Measurements from ENCODE around the gene KIAA1958.

KIAA1958 gene

DNA sequence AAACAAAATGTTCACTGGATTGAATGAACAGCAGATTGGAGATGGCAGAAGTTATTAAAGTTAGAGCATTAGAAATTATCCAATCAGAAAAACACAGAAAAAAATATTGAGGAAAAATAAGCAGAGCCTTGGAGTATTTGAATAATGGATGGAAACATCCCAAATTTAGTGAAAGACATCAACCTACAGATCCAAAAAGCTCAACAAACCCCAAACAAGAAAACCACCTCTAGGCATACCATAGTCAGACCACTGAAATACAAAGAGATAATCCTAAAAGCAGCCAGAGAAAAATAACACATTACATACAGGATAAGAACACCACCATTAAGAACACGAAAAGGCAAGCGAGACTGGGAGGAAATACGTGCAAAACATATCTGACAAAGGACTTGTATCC lies 226.1 kb downstream of the KIAA1958 start:
- H3K18ac ChIP-seq (ENCODE audit: low read depth in 1 of 2, low read length in 2 of 2) = no peak overlapping the region
- no peak overlapping the region for H3K9ac ChIP-seq (ENCODE audit: low read length)
- no peaks in the 10 kb centered on the region for H3K27me3 ChIP-seq (ENCODE audit: control insufficient read depth in 1 of 2, insufficient read depth in 1 of 2, low read length in 2 of 2)
- H2BK12ac ChIP-seq (ENCODE audit: low read length in 2 of 2) = no peak overlapping the region
- no peaks in the 10 kb centered on the region for H3K9me3 ChIP-seq (ENCODE audit: control insufficient read depth, low read length)
- no peak overlapping the region for H4K8ac ChIP-seq (ENCODE audit: low read length)
- H2AK5ac ChIP-seq (ENCODE audit: low read length, severe bottlenecking) = no peak overlapping the region
- H2BK15ac ChIP-seq (ENCODE audit: low read depth, poor library complexity, severe bottlenecking) = no peak overlapping the region
- H3K27ac ChIP-seq (ENCODE audit: low read length, poor library complexity, severe bottlenecking) = no peak overlapping the region
- H2BK120ac ChIP-seq (ENCODE audit: low read depth, low read length) = no peak overlapping the region
- H3K14ac ChIP-seq (ENCODE audit: low read length in 2 of 2) = no peak overlapping the region
- H3K4ac ChIP-seq (ENCODE audit: low read depth in 1 of 2, low read length in 2 of 2) = no peak overlapping the region
- H2AFZ ChIP-seq (ENCODE audit: low read depth, low read length) = no peak overlapping the region
- H3K4me3 ChIP-seq (ENCODE audit: insufficient read depth in 1 of 2, low read depth in 1 of 2, low read length in 2 of 2) = no peak overlapping the region
- H4K91ac ChIP-seq (ENCODE audit: low read length) = no peak overlapping the region
- 93% methylated on average over 3 of the region's 3 CpGs for WGBS
- peaks cover 26% of the 10 kb centered on the region for H3K79me1 ChIP-seq (replicated peaks; ENCODE audit: low read length, poor library complexity, severe bottlenecking)
- peaks cover 4 to 23% of the 10 kb centered on the region in 2 experiments for H3K36me3 ChIP-seq (ENCODE audit: control insufficient read depth in 1 of 2, insufficient read depth in 2 of 2, low read depth in 1 of 2, low read length in 2 of 2)
- no peak overlapping the region for H3K23ac ChIP-seq (ENCODE audit: low read length in 2 of 2)
- no peak for DNase-seq
- no peak overlapping the region for H2BK5ac ChIP-seq (ENCODE audit: low read depth, low read length, poor library complexity, severe bottlenecking)
- peaks cover 4% of the 10 kb centered on the region for H3K4me1 ChIP-seq (ENCODE audit: control insufficient read depth, insufficient read depth, low read depth, low read length)
- H3K4me2 ChIP-seq (ENCODE audit: low read length, poor library complexity, severe bottlenecking) = no peak overlapping the region

- peaks cover 2% of the 10 kb centered on the region for H3K4me1 ChIP-seq (ENCODE audit: control insufficient read depth, insufficient read depth, low read depth, low read length)
- H2BK12ac ChIP-seq (ENCODE audit: low read length in 2 of 2) = peak within 1 kb of the TSS in 1 of 2 experiments; percentile 32
- peak within 1 kb of the TSS; percentile 48 for H4K91ac ChIP-seq (ENCODE audit: low read length)
- H2BK5ac ChIP-seq (ENCODE audit: low read depth, low read length, poor library complexity, severe bottlenecking) = no peak within 1 kb of the TSS
- no peak within 1 kb of the TSS for H3K23ac ChIP-seq (ENCODE audit: low read length in 2 of 2)
- H4K8ac ChIP-seq (ENCODE audit: low read length) = peak within 1 kb of the TSS; percentile 81
- peak; percentile 97 for DNase-seq
- no peak within 1 kb of the TSS for H2BK15ac ChIP-seq (ENCODE audit: low read depth, poor library complexity, severe bottlenecking)
- peak within 1 kb of the TSS in 1 of 2 experiments; percentile 4 for H3K14ac ChIP-seq (ENCODE audit: low read length in 2 of 2)
- peaks cover 4 to 14% of the 10 kb centered on the region in 2 experiments for H3K36me3 ChIP-seq (ENCODE audit: control insufficient read depth in 1 of 2, insufficient read depth in 2 of 2, low read depth in 1 of 2, low read length in 2 of 2)
- H3K18ac ChIP-seq (ENCODE audit: low read depth in 1 of 2, low read length in 2 of 2) = peak within 1 kb of the TSS; percentile 26 to 85
- WGBS = 2% methylated on average over 50 of the region's 51 CpGs
- no peaks in the 10 kb centered on the region for H3K9me3 ChIP-seq (ENCODE audit: control insufficient read depth, low read length)
- peak within 1 kb of the TSS; percentile 73 for H3K4me2 ChIP-seq (ENCODE audit: low read length, poor library complexity, severe bottlenecking)
- H3K4me3 ChIP-seq (ENCODE audit: insufficient read depth in 1 of 2, low read depth in 1 of 2, low read length in 2 of 2) = peak within 1 kb of the TSS; percentile 73 to 97
- H3K4ac ChIP-seq (ENCODE audit: low read depth in 1 of 2, low read length in 2 of 2) = peak within 1 kb of the TSS in 1 of 2 experiments; percentile 86
- no peaks in the 10 kb centered on the region for H3K27me3 ChIP-seq (ENCODE audit: control insufficient read depth in 1 of 2, insufficient read depth in 1 of 2, low read length in 2 of 2)
- H3K79me1 ChIP-seq (replicated peaks; ENCODE audit: low read length, poor library complexity, severe bottlenecking) = peaks cover 9% of the 10 kb centered on the region
- H2AK5ac ChIP-seq (ENCODE audit: low read length, severe bottlenecking) = no peak within 1 kb of the TSS
- H3K9ac ChIP-seq (ENCODE audit: low read length) = peak within 1 kb of the TSS; percentile 95
- peak within 1 kb of the TSS; percentile 91 for H2AFZ ChIP-seq (ENCODE audit: low read depth, low read length)
- H2BK120ac ChIP-seq (ENCODE audit: low read depth, low read length) = no peak within 1 kb of the TSS
- peak within 1 kb of the TSS; percentile 26 for H3K27ac ChIP-seq (ENCODE audit: low read length, poor library complexity, severe bottlenecking)
Observed at GRCh38 chr9:112717661-112718331, 231.2 kb downstream of the KIAA1958 start, which contains the start of gene INIP. TSS of gene INIP (minus strand) at chr9:112718117. CDS start at chr9:112716485, 1,632 bp downstream.

All from mesenchymal stem cell (in vitro differentiated cells and primary cell).